Medulla oblongata (tissue), 1 donor: ENCODE data around the gene LPCAT1.

ENCODE experiments used
- DNase-seq: peaks from one replicate; pipeline ENCODE4 v3.0.0-alpha.2; 2015; ENCODE audit errors: extremely low spot score

LPCAT1 gene

GRCh38 chr5:1445313-1445688 is 78.5 kb downstream of the LPCAT1 start, which contains the start of gene SLC6A3:
Gene SLC6A3, minus strand, starts transcription at chr5:1445440. Its CDS starts 2,243 bp downstream, at chr5:1443197.
- no peak for DNase-seq

DNA sequence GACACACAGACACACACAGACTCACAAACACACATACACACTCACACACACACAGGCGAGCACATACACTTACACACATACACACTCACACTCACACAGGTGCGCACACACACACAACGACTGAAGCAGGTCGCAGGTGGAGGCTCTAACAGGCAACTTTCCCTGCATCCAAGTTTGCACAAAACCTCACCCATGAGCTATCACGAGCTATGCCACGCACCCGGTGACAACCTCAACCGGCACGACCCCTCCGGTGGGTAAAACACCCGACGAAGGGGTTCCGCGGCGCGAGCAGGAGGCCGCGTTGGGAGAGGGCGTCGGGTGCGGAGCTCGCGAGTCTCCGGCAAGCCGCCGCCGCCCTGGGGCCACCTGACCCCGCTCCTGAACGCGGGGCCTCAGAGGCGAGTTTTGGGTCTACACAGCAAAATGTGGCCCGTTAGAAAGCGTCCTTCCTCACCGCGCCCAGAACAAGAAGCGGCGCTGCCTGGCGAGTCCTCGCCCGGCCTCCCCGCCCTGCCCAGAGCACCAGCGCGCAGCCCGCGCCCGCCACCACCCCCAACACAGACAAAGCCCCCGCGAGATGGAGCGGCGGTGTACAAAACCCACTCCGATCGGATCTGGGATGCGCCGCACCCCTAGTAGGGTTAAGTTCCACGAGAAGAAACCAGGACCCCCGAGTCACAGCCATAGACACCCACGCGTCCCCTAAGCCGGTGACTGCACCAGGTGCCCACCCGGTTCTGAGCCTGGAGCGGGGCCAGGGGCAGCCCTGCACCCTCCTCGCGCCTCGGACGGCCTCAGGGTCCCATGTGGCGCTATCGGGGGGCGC is 79.2 kb downstream of the LPCAT1 start:
- DNase-seq: no peak

GRCh38 chr5:1443991-1444360 is 79.8 kb downstream of the LPCAT1 start:
- no peak for DNase-seq

GRCh38 chr5:1443171-1443570 is 80.6 kb downstream of the LPCAT1 start:
- no peak for DNase-seq

DNA sequence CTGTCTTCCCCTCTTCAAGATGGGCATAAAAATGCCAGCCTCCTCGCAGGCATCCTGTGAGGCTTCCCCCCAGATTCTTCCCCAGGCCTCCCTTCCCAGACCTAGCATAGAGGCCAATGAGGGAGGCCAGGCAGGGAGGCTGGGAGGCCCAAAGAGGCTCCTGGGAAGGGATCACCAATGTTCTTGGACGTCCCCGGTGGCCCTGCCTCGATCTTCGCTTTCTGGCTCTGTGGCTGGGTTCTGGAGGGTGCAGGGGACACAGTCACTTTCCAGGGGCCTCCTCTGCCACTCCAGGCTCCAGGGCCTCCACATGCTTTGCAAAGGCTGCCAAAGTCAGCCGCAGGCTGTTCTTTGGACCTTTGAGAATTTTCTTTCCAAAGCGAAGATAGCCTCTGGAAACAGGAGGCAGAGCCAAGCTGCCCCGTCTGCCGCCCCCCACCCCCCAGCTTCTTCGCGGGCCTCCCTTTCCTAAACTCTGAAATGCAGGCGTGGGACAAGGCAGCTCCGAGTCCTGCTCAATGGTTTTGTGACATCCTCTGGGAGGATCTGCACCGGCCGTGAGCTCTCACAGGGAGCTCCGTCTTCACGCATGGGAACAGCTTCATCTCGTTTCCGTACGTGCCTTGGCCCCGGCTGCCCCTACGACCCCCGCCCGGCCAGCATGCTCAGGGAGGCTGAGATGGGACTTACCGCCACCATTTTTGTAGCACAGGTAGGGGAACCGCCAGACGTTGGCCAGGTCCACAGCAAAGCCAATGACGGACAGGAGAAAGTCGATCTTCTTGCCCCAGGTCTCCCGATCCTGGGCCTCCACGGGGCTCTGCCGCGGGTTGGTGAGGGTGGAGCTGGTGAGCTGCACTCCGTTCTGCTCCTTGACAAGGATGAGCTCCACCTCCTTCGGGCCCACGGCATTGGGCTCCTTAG is 81.3 kb downstream of the LPCAT1 start:
- DNase-seq: no peak

DNA sequence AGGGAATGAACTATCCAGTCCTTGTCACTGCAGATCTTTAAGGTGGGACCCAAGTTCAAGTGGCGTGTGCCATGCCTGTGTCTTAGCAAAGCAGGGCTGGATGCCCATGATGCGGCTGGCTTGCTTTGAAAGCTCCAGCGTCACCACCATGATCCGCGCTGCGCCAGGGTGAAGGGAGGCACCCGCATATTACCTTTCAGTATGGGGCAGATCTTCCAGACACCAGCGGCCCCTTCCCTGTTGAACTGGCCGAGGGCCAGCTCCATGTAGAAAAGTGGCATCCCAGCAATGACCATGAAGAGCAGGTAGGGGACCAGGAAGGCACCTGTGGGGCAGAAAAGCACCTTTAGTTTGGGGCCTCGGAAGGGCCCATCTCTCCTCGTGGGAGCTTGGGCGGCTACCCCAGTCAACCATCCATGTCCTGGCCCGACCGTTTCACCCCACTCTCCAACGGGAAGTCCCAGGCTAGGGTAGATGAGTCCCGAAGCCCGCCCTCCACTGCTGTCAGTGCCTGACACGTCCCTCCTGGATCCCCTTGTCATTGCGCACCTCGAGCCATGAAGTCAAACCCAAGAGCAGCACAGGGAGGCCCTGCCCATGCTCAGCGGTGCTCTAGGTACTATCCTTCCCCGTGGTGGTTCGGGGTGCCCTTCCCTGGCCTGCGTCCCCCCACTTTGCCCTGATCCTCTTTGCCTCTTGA is 82.4 kb downstream of the LPCAT1 start:
- DNase-seq: no peak

- DNase-seq: no peak
Observed at GRCh38 chr5:1440098-1440493, 83.7 kb downstream of the LPCAT1 start.

GRCh38 chr5:1439388-1440097 is 84.2 kb downstream of the LPCAT1 start:
- no peak for DNase-seq

- no peak for DNase-seq
Observed at GRCh38 chr5:1438871-1439270, 84.9 kb downstream of the LPCAT1 start.

GRCh38 chr5:1437876-1438559 is 85.7 kb downstream of the LPCAT1 start:
- no peak for DNase-seq

- DNase-seq: no peak
Observed at GRCh38 chr5:1437226-1437829, 86.4 kb downstream of the LPCAT1 start.

DNA sequence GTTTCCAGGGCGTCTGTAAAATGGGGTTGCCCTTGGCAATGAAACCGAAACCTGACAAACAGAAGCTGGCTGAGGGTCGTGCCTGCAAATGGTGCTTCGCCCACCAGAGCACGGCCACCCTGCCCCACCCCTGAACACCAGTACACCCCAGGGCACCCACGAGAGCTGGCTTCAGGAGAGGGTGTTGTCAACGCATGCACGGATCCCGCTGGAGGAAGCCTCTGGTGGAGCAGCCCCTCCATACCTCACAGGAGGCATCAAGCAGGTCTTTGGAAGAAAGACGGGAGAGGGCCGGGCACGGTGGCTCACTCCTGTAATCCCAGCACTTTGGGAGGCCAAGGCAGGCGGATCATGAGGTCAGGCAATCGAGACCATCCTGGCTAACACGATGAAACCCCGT is 87.1 kb downstream of the LPCAT1 start:
- DNase-seq: no peak

- DNase-seq: no peak
Observed at GRCh38 chr5:1436036-1436435, 87.7 kb downstream of the LPCAT1 start.

DNA sequence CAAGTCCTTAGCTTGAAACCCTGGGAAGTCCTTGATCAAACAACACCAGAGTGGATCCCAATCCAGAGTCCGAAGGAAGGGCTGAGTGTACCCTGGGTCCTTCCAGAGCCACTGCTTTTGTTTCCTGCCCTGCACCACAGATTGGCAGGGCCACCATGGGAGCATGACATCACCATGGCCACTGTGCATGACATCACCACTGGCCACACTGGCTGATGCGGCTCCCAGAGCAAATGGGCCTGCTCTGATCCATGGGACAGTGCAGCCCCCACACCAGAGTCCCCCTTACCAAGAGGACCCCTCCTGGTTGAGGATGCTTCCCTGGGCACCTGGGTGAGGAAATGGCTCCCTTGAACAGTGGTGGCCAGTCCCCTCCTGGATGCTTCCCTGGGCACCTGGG is 88.4 kb downstream of the LPCAT1 start:
- DNase-seq: no peak

DNA sequence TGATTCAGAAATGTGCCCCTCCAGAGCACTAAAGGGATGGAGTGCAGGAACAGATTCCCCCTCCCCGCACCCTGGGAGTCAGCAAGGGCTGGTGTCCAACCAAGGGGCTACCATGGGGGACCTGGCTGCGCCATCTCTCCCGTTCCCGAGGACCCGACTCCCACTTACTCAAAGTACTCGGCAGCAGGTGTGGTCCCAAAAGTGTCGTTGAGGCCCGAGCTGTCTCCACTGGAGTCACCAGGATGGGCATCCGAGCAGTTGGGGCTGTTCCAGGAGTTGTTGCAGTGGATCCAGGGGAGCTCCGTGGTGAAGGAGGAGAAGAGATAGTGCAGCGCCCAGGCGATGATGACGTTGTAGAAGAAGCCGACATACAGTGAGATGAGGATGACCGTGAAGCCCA is 91.5 kb downstream of the LPCAT1 start:
- DNase-seq: no peak

- DNase-seq: no peak
Observed at GRCh38 chr5:1431896-1432295, 91.9 kb downstream of the LPCAT1 start.

GRCh38 chr5:1431021-1431811 is 92.5 kb downstream of the LPCAT1 start:
- DNase-seq: no peak

GRCh38 chr5:1430121-1430795 is 93.5 kb downstream of the LPCAT1 start:
- DNase-seq: no peak

- no peak for DNase-seq
Observed at GRCh38 chr5:1429496-1429895, 94.3 kb downstream of the LPCAT1 start.
